H7 (cell line): ENCODE data around the gene MEGF6. TPM values are rescaled to one million over a fixed set of nuclear protein-coding genes. Genes with fewer than 3 reads are reported as not detected.
A peak's percentile ranks its signal among the peaks of the same experiment; 100 is the strongest.

Experiments
- DNase-seq: peaks from one replicate; pipeline ENCODE4 v3.0.0; 2012
- H3K27me3 ChIP-seq: 2 replicates; pipeline ENCODE4 v1.6.0; 2011; ENCODE audit warnings: mild to moderate bottlenecking, low read length; ENCODE audit not compliant: control insufficient read depth, insufficient read depth
- H3K36me3 ChIP-seq: replicated peaks from 2 replicates; pipeline ENCODE4 v1.5.1; 2011; ENCODE audit warnings: low read length; ENCODE audit not compliant: control insufficient read depth, insufficient read depth
- H3K4me3 ChIP-seq: 2 replicates; pipeline ENCODE4 v1.5.1; 2011; ENCODE audit warnings: low read depth, mild to moderate bottlenecking, control low read depth, low read length, moderate library complexity; ENCODE audit not compliant: insufficient read depth
- total RNA-seq: library from RNA; depleted of rRNA; stranded (reverse); fragments of >200 nt; shearing (Covaris generic); gene quantifications from 2 replicates; pipeline ENCODE4 v1.2.3, GENCODE V29; 2014

The MEGF6 gene
- total RNA-seq, 1 experiment from 2014 or later, result 27.1 TPM

GRCh38 chr1:3651026-3651929 lies 40.0 kb upstream of the MEGF6 start:
- H3K27me3 ChIP-seq, result peaks cover 50% of the 10 kb centered on the region
- H3K36me3 ChIP-seq, result peaks cover 1% of the 10 kb centered on the region; the same call in 1 of the 2 replicates
- peak overlapping the region; percentile 52 for H3K4me3 ChIP-seq
- DNase-seq, result peak; percentile 91

GRCh38 chr1:3650248-3651025 lies 39.1 kb upstream of the MEGF6 start:
- H3K27me3 ChIP-seq, result peaks cover 49% of the 10 kb centered on the region
- H3K4me3 ChIP-seq, result peak overlapping the region; percentile 52
- H3K36me3 ChIP-seq, result peaks cover 1% of the 10 kb centered on the region; the same call in 1 of the 2 replicates
- DNase-seq, result peak; percentile 86

GRCh38 chr1:3649342-3650247 lies 38.3 kb upstream of the MEGF6 start, which contains the start of gene WRAP73:
WRAP73 (minus strand) TSS chr1:3650103; CDS start chr1:3649999, 104 bp downstream.
- Histone ChIP-seq H3K4me3 (peak within 1 kb of the TSS; percentile 65), H3K27me3 (peaks cover 45% of the 10 kb centered on the region)
- DNase-seq, result peak; percentile 96

GRCh38 chr1:3646596-3646995 lies 35.3 kb upstream of the MEGF6 start:
- peaks cover 15% of the 10 kb centered on the region for H3K27me3 ChIP-seq
- H3K36me3 ChIP-seq, result peaks cover 1% of the 10 kb centered on the region; the same call in 1 of the 2 replicates
- H3K4me3 ChIP-seq, result no peak overlapping the region
- no peak for DNase-seq

More at GRCh38 chr1:3649342-3650247, 38.3 kb upstream of the MEGF6 start, which contains the start of gene WRAP73:
- H3K36me3 ChIP-seq, result peaks cover 1% of the 10 kb centered on the region; the same call in 1 of the 2 replicates

GRCh38 chr1:3645666-3646355 lies 34.5 kb upstream of the MEGF6 start:
- Histone ChIP-seq H3K4me3 (no peak overlapping the region), H3K27me3 (peaks cover 7% of the 10 kb centered on the region), H3K36me3 (peaks cover 1% of the 10 kb centered on the region)
- no peak for DNase-seq

GRCh38 chr1:3645247-3645646 lies 33.9 kb upstream of the MEGF6 start:
- no peak for DNase-seq
- Histone ChIP-seq H3K4me3 (no peak overlapping the region), H3K36me3 (peaks cover 1% of the 10 kb centered on the region), H3K27me3 (peaks cover 2% of the 10 kb centered on the region)

- Histone ChIP-seq H3K27me3 (no peaks in the 10 kb centered on the region; the same call in 1 of the 2 replicates), H3K4me3 (no peak overlapping the region), H3K36me3 (peaks cover 1% of the 10 kb centered on the region)
- no peak for DNase-seq
These were observed 33.0 kb upstream of the MEGF6 start for GRCh38 chr1:3644273-3644672.

- H3K27me3 ChIP-seq, result no peaks in the 10 kb centered on the region
- no peak overlapping the region for H3K4me3 ChIP-seq
- DNase-seq, result no peak
- H3K36me3 ChIP-seq, result peaks cover 3% of the 10 kb centered on the region
These were observed 31.8 kb upstream of the MEGF6 start for GRCh38 chr1:3642919-3643675.

- DNase-seq, result no peak
- peaks cover 2% of the 10 kb centered on the region; the same call in 1 of the 2 replicates for H3K36me3 ChIP-seq
- H3K27me3 ChIP-seq, result no peaks in the 10 kb centered on the region
- no peak overlapping the region for H3K4me3 ChIP-seq
These were observed 30.5 kb upstream of the MEGF6 start for GRCh38 chr1:3641816-3642215.

- no peak for DNase-seq
- no peaks in the 10 kb centered on the region for H3K27me3 ChIP-seq
- H3K4me3 ChIP-seq, result no peak overlapping the region
- peaks cover 5% of the 10 kb centered on the region for H3K36me3 ChIP-seq
These were observed 29.9 kb upstream of the MEGF6 start for GRCh38 chr1:3641046-3641760.

- no peak for DNase-seq
- Histone ChIP-seq H3K27me3 (no peaks in the 10 kb centered on the region), H3K36me3 (peaks cover 5% of the 10 kb centered on the region), H3K4me3 (no peak overlapping the region)
These were observed 29.0 kb upstream of the MEGF6 start for GRCh38 chr1:3640121-3640837.

GRCh38 chr1:3639397-3639911 lies 28.1 kb upstream of the MEGF6 start:
- peaks cover 10% of the 10 kb centered on the region for H3K36me3 ChIP-seq
- DNase-seq, result no peak
- H3K4me3 ChIP-seq, result no peak overlapping the region
- no peaks in the 10 kb centered on the region for H3K27me3 ChIP-seq
